GM20431 (cell line): ENCODE results near the gene YTHDF1.

Experiments used
- in situ Hi-C: fragments of 300-500 bp; cut with MseI, MboI; formaldehyde crosslinking; loops from one replicate; pipeline ENCODE4 v1.15.0; 2020; ENCODE audit warnings: low sequenced_read_pairs; ENCODE audit not compliant: unreplicated experiment

YTHDF1 gene

GRCh38 chr20:63176427-63177133 is 39.4 kb downstream of the YTHDF1 start:
- in situ Hi-C loops = no loop called here

- in situ Hi-C loops = no loop called here
Observed at GRCh38 chr20:63176034-63176426, 39.9 kb downstream of the YTHDF1 start.

GRCh38 chr20:63175038-63175895 is 40.7 kb downstream of the YTHDF1 start:
- in situ Hi-C loops = no loop called here

GRCh38 chr20:63174309-63175037 is 41.5 kb downstream of the YTHDF1 start:
- in situ Hi-C loops = no loop called here

DNA sequence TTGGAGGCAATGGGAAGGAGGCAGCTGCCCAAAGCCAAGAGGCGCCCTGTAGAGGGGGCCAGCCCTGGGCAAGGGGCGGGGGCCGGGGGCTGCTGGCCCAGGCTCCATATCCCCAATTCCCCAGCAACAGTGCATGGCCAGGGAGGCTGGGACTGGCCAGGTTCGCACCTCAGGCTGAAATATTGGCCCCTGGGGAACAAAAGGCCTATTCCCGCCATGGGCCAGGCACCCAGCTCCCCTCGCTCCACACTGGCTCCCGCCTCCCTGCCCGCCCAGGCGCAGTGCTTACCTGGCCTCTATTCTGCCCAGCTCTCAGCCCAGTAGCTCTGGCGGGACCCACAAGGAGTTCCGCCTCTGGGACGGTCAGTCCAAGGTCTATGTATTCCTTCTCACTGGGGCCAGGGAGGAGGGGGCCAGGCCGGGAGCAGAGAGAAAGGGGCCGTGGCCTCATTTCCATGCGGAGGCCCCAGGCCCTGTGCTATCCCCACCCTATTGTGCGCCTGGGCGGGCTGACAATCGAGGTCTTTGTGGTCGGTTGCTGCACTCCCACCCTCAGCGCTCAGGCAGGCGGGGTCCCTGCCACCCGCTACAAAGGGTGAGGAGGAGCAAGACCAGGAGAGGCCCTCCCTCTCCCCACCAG is 42.3 kb downstream of the YTHDF1 start:
- in situ Hi-C loops = no loop called here

DNA sequence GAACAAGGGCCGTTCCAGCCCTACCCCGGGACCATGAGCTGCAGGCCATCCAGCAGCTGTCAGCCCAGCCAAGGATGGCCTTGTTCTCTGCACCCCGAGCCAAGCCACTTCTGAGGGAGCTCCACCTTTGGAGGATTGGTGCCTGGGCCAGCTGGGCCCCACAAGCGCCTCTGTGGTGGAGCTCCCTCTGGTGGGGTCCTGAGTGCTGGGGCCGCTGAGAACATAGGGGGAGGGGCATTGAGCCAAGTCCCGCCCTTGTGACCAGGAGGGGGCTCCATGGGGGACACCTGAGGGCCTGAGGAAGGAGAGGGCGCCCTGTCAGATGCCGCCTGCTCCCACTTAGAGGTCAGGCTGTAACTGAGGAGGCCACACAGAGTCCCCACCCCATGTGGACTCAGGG is 43.2 kb downstream of the YTHDF1 start:
- in situ Hi-C loops = no loop called here

DNA sequence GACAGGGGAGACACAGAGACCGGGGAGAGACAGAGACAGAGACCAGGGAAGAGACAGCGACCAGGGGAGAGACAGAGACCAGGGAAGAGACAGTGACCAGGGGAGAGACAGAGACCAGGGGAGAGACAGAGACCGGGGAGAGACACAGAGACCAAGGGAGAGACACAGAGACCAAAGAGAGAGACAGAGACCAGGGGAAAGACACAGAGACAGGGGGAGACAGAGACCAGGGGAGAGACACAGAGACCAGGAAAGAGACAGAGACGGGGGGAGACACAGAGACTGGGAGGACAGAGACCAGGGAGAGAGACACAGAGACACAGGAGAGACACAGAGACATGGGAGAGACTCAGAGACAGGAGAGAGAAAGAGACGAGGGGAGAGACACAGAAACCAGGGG is 43.9 kb downstream of the YTHDF1 start:
- in situ Hi-C loops = no loop called here

GRCh38 chr20:63169681-63170080 is 46.2 kb downstream of the YTHDF1 start:
- in situ Hi-C loops = no loop called here

DNA sequence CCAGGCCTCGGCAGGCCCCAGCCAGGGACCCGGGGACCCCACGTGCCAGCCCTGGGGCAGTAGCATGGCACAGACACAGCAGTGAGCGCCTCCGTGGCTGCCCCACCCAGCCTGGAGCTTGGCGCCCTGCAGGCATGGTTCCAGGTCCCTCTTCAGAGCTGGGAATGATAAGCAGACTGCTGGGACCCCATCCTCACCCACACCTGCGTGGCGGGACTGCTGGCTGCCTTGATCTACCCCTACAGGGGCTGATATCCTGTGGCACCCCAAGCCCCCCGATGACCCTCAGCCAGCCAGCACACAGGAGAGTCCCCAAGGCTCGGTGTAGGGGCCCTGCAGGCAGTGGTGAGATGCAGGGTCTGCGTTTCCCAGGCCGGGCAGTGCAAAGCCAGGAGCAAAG is 47.1 kb downstream of the YTHDF1 start:
- in situ Hi-C loops = no loop called here

DNA sequence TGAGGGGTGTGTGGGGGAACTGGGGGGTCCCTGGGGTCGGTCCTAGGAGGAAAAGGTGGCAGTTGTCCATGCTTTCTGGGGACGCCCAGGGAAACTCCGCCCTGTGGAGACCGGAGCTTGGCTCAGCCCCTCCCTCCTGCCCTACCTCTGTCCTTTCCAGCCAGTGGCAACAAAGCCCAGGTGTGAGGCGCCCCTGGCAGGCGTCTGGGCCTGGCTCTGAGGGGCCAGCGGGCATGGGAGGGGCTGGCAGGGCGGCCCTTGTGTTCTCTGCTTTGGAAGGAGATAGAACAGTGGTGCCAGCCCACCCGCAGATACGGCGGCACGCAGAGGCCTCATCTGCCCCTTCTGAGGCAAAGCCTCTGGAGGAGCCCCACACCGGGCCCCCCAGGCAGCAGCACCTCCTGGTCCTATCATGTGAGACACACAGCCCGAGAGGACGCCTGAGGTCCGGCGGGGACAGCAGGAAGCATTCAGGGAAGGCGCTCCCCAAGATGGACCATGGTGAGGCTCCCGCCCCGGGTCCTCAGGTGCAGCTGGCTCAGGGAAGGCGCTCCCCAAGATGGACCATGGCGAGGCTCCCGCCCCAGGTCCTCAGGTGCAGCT is 47.9 kb downstream of the YTHDF1 start:
- in situ Hi-C loops = no loop called here

DNA sequence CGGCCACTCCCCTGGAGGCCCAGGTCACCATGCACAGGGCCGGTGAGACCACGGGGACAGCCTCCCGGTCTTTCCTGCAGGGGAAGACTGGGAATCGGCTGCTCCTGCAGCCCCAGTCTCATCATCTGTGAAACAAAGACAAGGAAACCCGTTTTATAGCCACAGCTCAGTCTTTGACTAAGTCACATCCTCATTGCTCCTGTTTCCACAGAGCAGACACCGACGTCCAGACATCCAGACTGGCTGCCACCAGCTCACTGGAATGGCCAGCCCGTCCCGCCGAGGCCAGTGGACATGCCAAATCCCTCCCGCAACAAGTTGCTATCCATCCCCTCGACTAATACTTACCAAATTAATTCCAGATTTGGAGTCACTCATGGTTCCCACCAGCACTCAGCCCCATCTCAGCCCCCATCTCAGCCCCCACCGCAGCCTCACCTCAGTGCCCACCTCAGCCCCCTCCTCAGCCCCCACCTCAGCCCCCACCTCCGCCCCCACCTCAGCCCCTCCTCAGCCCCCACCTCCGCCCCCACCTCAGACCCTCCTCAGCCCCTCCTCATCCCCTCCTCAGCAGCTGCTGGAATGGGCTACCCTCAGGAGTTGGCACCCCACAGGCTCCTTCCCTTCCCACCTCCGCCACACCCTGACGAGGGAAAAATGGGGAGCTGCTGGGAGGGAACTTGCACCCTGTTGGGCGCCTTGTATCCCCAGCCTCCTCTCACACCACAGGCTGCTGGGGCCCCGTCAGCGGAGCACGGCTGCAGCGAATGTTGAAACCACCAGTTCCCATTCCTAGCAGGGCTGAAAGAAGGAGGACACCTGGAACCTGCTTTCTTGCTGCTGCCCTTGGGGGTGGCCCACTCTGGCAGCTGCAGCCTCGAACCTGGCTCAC is 48.7 kb downstream of the YTHDF1 start:
- in situ Hi-C loops = no loop called here

GRCh38 chr20:63166193-63167020 is 49.5 kb downstream of the YTHDF1 start:
- in situ Hi-C loops = no loop called here

- in situ Hi-C loops = no loop called here
Observed at GRCh38 chr20:63165356-63166192, 50.4 kb downstream of the YTHDF1 start.

DNA sequence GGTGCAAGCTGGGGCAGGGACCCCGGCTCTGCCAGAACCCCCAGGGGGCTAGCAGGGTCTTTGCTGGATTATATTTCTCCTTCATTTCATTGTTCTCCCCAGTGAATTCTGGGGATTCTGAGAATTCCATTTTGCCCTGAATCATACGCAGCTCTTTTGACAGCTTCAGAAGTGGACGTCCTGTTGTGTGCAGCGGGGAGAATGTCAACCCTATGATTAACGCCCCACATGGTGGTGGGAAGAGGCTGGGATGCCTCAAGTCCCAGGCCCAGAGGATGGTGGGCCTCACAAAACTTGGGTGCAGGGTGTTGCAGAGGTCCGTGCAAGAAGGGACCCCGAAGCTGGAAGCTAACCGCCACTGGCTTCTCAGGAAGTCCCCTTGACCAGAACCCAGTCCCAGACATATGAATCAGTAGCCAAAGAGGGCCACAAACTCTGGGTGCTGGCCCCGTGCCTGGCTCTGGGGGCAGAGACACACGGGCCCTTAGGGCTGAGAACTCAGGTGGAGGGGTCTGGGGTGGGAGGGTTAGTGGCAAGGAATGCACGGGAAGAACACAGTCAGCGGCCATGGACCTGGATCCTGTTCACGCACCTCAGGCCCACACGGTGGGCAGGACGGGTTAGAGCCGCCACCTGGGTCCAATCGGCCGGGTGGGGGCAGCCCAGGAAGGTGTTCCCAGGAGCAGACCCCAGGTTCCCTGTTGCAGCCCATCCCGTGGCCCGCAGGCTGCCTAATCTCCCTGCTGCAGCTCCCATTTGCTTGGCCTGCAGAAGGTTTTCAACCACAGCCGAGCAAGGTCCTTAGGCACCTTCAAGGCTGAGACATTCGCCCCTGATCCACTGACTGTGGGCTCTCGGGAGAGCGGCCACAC is 51.2 kb downstream of the YTHDF1 start:
- in situ Hi-C loops = no loop called here

DNA sequence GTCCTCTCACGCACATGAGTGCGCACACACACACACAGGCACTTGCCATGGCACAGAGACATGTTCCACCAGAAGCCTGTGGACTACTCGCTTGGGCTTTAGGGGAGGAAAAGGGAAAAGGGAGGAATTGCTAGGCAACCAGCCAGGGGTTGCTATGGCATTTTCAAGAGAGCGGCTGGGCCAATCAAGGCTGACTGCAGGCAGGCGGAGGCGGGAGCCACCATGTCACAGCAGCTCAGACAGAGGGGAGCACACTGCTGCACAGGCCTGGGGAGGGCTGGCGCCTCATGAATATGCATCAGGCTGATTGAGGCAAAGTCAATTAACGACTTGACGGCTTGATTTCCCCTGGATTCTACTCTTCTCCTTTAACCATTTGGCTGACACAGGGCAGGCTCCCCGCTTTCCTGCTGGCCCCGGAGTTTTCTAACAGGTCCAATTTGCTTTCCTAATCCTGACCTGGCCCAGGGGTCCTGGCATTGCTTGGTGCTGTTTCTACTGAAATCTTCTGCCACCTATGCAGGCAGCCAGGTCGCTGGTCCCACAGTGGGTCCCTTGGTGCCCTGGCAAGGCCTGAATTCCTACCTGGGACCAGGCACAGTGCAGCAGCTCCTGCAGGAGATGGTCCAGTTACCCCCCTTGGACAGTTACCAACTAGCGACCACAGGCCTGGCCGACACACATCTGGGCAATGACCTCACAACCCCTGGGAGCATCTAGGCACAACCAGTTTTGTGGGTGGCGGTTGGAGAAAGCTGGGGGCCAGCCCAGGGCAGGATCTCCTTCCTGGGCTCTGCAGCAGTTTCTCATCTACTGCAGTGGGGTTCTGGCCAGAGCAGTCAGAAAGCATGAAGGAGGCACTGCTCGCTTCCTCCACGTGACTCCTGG is 52.1 kb downstream of the YTHDF1 start:
- in situ Hi-C loops = no loop called here
